Left ventricle myocardium inferior (tissue), 1 donor: ENCODE results near the gene RPS19BP1. TPM values are rescaled to one million over a fixed set of nuclear protein-coding genes. Genes with fewer than 3 reads are reported as not detected.

Experiments used
- DNase-seq: peaks from one replicate; pipeline ENCODE4 v3.0.0-alpha.2; 2020
- H3K27ac ChIP-seq: fragments of 200-600 bp; replicated peaks from 2 replicates; pipeline ENCODE4 v1.8.0; 2021
- H3K27me3 ChIP-seq: fragments of 200-600 bp; 2 replicates; pipeline ENCODE4 v1.8.0; 2021; ENCODE audit warnings: low read depth
- H3K36me3 ChIP-seq: fragments of 200-600 bp; 2 replicates; pipeline ENCODE4 v1.8.0; 2021
- H3K4me1 ChIP-seq: fragments of 200-600 bp; 2 replicates; pipeline ENCODE4 v1.8.0; 2021
- H3K4me3 ChIP-seq: fragments of 200-600 bp; 2 replicates; pipeline ENCODE4 v1.8.0; 2021; ENCODE audit warnings: mild to moderate bottlenecking, moderate library complexity
- H3K9me3 ChIP-seq: fragments of 200-600 bp; replicated peaks from 2 replicates; pipeline ENCODE4 v1.8.0; 2021
- CTCF ChIP-seq: fragments of 200-600 bp; IDR thresholded peaks from 2 replicates; pipeline ENCODE4 v1.8.0; 2021; ENCODE audit warnings: antibody characterized with exemption, mild to moderate bottlenecking, borderline replicate concordance
- intact Hi-C: fragments of 100-400 bp; cut with micrococcal nuclease; formaldehyde crosslinking; loops from one replicate; pipeline ENCODE4 v1.11.0; 2022
- long read RNA-seq: library from polyadenylated mRNA; unstranded; transcript quantifications from one replicate; pipeline ENCODE4 v2.0.0, GENCODE V29; 2021
- total RNA-seq: library from RNA; stranded (reverse); fragmentation: NEBNext Ultra II Directional; extraction: Animal tissue kit (Norgen Biotek cat#: 25700); gene quantifications from one replicate; pipeline ENCODE4 v1.2.1, GENCODE V29; 2021
- donor health status: DM: no; HTN: yes; CAD: no; lungs with severe emphysema.

RPS19BP1 gene, protein sequence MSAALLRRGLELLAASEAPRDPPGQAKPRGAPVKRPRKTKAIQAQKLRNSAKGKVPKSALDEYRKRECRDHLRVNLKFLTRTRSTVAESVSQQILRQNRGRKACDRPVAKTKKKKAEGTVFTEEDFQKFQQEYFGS
- 59.3 TPM for total RNA-seq
- long read RNA-seq, transcript RPS19BP1-201 (4 exons, 927 nt) = major isoform, 51 of 55 reads
- long read RNA-seq, partial matches to known transcripts = 0 of 55 reads
- long read RNA-seq, other reads (novel, unspliced or antisense) = 4 of 55 reads

GRCh38 chr22:39532215-39533073, at the start of gene RPS19BP1:
TSS of gene RPS19BP1 (minus strand) at chr22:39532748. CDS start at chr22:39532738, 10 bp downstream.
- peak; percentile 99 for DNase-seq
- H3K4me3 ChIP-seq = peak within 1 kb of the TSS; percentile 97
- H3K4me1 ChIP-seq = peaks cover 62% of the 10 kb centered on the region
- no peaks in the 10 kb centered on the region for H3K9me3 ChIP-seq
- peak within 1 kb of the TSS; percentile 96 for H3K27ac ChIP-seq
- peaks cover 17% of the 10 kb centered on the region for H3K36me3 ChIP-seq
- H3K27me3 ChIP-seq = no peaks in the 10 kb centered on the region
- TF ChIP-seq CTCF = peak; percentile 10
- intact Hi-C loops = no loop called here

GRCh38 chr22:39581303-39581702, 48.8 kb upstream of the RPS19BP1 start:
- Histone ChIP-seq H3K36me3 (no peaks in the 10 kb centered on the region), H3K4me3 (no peak overlapping the region), H3K4me1 (no peaks in the 10 kb centered on the region), H3K27ac (no peak overlapping the region), H3K27me3 (peaks cover 62% of the 10 kb centered on the region), H3K9me3 (no peaks in the 10 kb centered on the region)
- no peak for DNase-seq
- no peak for TF ChIP-seq CTCF
- intact Hi-C loops = no loop called here

DNA sequence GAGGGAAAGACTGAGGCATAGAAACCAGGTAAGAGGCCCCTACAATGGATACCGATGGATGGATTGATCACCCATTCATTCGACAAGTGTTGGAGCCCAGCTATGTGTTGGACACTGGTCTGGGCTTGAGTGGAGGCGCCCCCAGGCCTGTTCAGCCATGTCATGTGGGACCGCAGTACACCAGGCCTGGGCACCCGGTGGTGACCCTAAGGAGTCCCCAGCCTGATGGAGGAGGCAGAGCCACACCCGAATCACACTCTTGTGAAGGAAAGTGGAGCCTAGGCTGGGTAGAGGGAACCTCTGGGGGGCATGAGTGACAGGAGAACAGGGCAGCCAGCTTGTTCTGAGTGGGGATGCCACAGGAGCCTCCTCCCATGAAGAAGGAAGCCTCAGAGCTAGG, 48.2 kb upstream of the RPS19BP1 start:
- no peak for DNase-seq
- H3K27me3 ChIP-seq = peaks cover 67% of the 10 kb centered on the region
- no peak overlapping the region for H3K4me3 ChIP-seq
- H3K4me1 ChIP-seq = no peaks in the 10 kb centered on the region
- TF ChIP-seq CTCF = no peak
- no peaks in the 10 kb centered on the region for H3K9me3 ChIP-seq
- no peak overlapping the region for H3K27ac ChIP-seq
- no peaks in the 10 kb centered on the region for H3K36me3 ChIP-seq
- intact Hi-C loops = no loop called here

- Histone ChIP-seq H3K4me3 (no peak overlapping the region), H3K36me3 (no peaks in the 10 kb centered on the region), H3K4me1 (no peaks in the 10 kb centered on the region), H3K27me3 (peaks cover 69% of the 10 kb centered on the region), H3K9me3 (no peaks in the 10 kb centered on the region), H3K27ac (no peak overlapping the region)
- intact Hi-C loops = no loop called here
- no peak for DNase-seq
- no peak for TF ChIP-seq CTCF
Observed at GRCh38 chr22:39580006-39580441, 47.5 kb upstream of the RPS19BP1 start.

DNA sequence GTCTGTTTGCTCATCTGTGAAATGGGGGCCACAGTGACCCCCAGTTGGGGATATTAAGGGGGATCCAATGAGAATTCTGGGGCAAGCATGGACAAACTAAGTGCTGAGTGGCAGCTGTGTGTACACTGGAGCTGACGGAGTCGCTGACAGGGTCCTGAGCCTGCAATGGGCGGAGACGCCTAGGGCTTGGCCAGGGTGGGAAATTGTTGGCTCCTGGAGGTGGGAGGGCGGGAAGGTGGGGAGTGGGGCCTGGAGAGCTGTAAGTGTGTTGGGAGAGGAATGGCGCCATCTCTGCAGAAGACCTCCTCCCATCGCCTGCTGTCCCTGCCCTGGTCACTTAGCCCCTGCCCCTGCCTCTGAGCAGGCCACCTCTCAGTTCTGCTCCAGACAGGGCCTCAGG, 45.4 kb upstream of the RPS19BP1 start:
- Histone ChIP-seq H3K27ac (no peak overlapping the region), H3K4me3 (no peak overlapping the region), H3K36me3 (no peaks in the 10 kb centered on the region), H3K9me3 (no peaks in the 10 kb centered on the region), H3K4me1 (no peaks in the 10 kb centered on the region), H3K27me3 (peaks cover 83% of the 10 kb centered on the region)
- DNase-seq = no peak
- no peak for TF ChIP-seq CTCF
- intact Hi-C loops = no loop called here
